IMR-90 (cell line): ENCODE measurements around the gene RECQL5. TPM values are rescaled to one million over a fixed set of nuclear protein-coding genes. Genes with fewer than 3 reads are reported as not detected.

ENCODE experiments used
- ATAC-seq: fragments of 200-7000 bp; cut with Tn5 transposase; 2 replicates; pipeline ENCODE4 v1.9.1; 2020; ENCODE audit warnings: low read depth, mild to moderate bottlenecking, moderate library complexity
- BruUV-seq: library from RNA; stranded (reverse); fragments of 400-500 nt; replicated peaks from 2 replicates; lab custom pipeline; 2021; lab: Mats Ljungman, UMichigan
- CTCF ChIA-PET: fragments of 300-600 bp; formaldehyde crosslinking; extraction: SDS; loops from one replicate; lab custom pipeline; 2021; ENCODE audit warnings: antibody characterized with exemption; lab: Yijun Ruan, JAX
- POLR2A ChIA-PET: fragments of 300-600 bp; sonication (Branson Sonifier 250); formaldehyde crosslinking; loops from one replicate; lab custom pipeline; 2022; ENCODE audit warnings: antibody characterized with exemption; ENCODE audit not compliant: unreplicated experiment; lab: Charles Lee
- DNase-seq: peaks from one replicate; pipeline ENCODE4 v3.0.0; 2013
- H2AFZ ChIP-seq: replicated peaks from 2 replicates; pipeline ENCODE3; 2013; ENCODE audit warnings: low read length, mild to moderate bottlenecking; ENCODE audit not compliant: poor library complexity
- H2AK5ac ChIP-seq: 2 replicates; pipeline ENCODE4 v1.6.1; 2013; ENCODE audit warnings: low read depth, low read length, inconsistent platforms
- H2AK9ac ChIP-seq: replicated peaks from 2 replicates; pipeline ENCODE3; 2013; ENCODE audit warnings: mild to moderate bottlenecking, low read depth, low read length, moderate library complexity; ENCODE audit not compliant: poor library complexity
- H2BK120ac ChIP-seq: 2 replicates; pipeline ENCODE4 v1.6.1; 2013; ENCODE audit warnings: low read depth, low read length, inconsistent platforms
- H2BK15ac ChIP-seq: 3 replicates; pipeline ENCODE4 v1.6.1; 2013; ENCODE audit warnings: low read depth, low read length, inconsistent platforms
- H2BK20ac ChIP-seq: 2 replicates; pipeline ENCODE4 v1.6.1; 2013; ENCODE audit warnings: low read depth, mild to moderate bottlenecking, inconsistent platforms, low read length, moderate library complexity
- H2BK5ac ChIP-seq: 2 replicates; pipeline ENCODE4 v1.6.1; 2013; ENCODE audit warnings: mild to moderate bottlenecking, low read depth, low read length, inconsistent platforms; ENCODE audit not compliant: poor library complexity, severe bottlenecking
- H3K14ac ChIP-seq: replicated peaks from 2 replicates; pipeline ENCODE4 v1.6.1; 2013; ENCODE audit warnings: low read depth, low read length, inconsistent platforms
- H3K18ac ChIP-seq: 2 replicates; pipeline ENCODE4 v1.6.1; 2013; ENCODE audit warnings: low read depth, low read length, control low read depth
- H3K23ac ChIP-seq: 2 replicates; pipeline ENCODE4 v1.6.1; 2013; ENCODE audit warnings: low read depth, low read length, inconsistent platforms
- H3K27ac ChIP-seq: 2 replicates; pipeline ENCODE4 v1.5.1; 2013; ENCODE audit warnings: mild to moderate bottlenecking, control low read depth, low read length; ENCODE audit not compliant: insufficient read depth
- H3K27me3 ChIP-seq: 2 replicates; pipeline ENCODE4 v1.6.1; 2013; ENCODE audit warnings: low read length; ENCODE audit not compliant: control insufficient read depth, insufficient read depth
- H3K36me3 ChIP-seq: 2 replicates; pipeline ENCODE4 v1.6.1; 2013; ENCODE audit warnings: low read length, mixed read lengths; ENCODE audit not compliant: control insufficient read depth, insufficient read depth
- H3K4ac ChIP-seq: 2 replicates; pipeline ENCODE4 v1.6.1; 2013; ENCODE audit warnings: low read depth, low read length, inconsistent platforms
- H3K4me1 ChIP-seq: 2 replicates; pipeline ENCODE4 v1.6.1; 2013; ENCODE audit warnings: low read length, mixed read lengths; ENCODE audit not compliant: control insufficient read depth, insufficient read depth
- H3K4me2 ChIP-seq: 2 replicates; pipeline ENCODE4 v1.6.1; 2013; ENCODE audit warnings: low read depth, mild to moderate bottlenecking, control low read depth, low read length, moderate library complexity
- H3K4me3 ChIP-seq: 2 replicates; pipeline ENCODE4 v1.5.1; 2013; ENCODE audit warnings: low read depth, mild to moderate bottlenecking, control low read depth, low read length, moderate library complexity; ENCODE audit not compliant: insufficient read depth
- H3K56ac ChIP-seq: 2 replicates; pipeline ENCODE4 v1.6.1; 2013; ENCODE audit warnings: low read length, inconsistent platforms; ENCODE audit not compliant: insufficient read depth; ENCODE audit errors: extremely low read depth
- H3K79me1 ChIP-seq, 2 experiments: 2 replicates each; pipeline ENCODE4 v1.6.1; 2013; ENCODE audit warnings: low read length in 2 of 2, inconsistent platforms in 1 of 2, low read depth in 1 of 2
- H3K9ac ChIP-seq: 2 replicates; pipeline ENCODE4 v1.6.1; 2013; ENCODE audit warnings: low read depth, low read length, control low read depth
- H3K9me1 ChIP-seq: 2 replicates; pipeline ENCODE4 v1.6.1; 2013; ENCODE audit warnings: low read length, inconsistent platforms; ENCODE audit not compliant: insufficient read depth
- H3K9me3 ChIP-seq: 2 replicates; pipeline ENCODE4 v1.6.1; 2013; ENCODE audit warnings: low read length; ENCODE audit not compliant: control insufficient read depth, insufficient read depth
- H4K20me1 ChIP-seq: 2 replicates; pipeline ENCODE4 v1.6.1; 2013; ENCODE audit warnings: low read length, inconsistent platforms; ENCODE audit not compliant: insufficient read depth
- H4K5ac ChIP-seq: 2 replicates; pipeline ENCODE4 v1.6.1; 2013; ENCODE audit warnings: mild to moderate bottlenecking, low read depth, low read length, control low read depth
- H4K8ac ChIP-seq, 2 experiments: 2 replicates each; pipeline ENCODE4 v1.6.1; 2013; ENCODE audit warnings: low read depth in 2 of 2, low read length in 2 of 2, control low read depth in 1 of 2, inconsistent platforms in 1 of 2
- H4K91ac ChIP-seq: 2 replicates; pipeline ENCODE4 v1.6.1; 2013; ENCODE audit warnings: low read depth, low read length, inconsistent platforms; ENCODE audit not compliant: insufficient read depth
- BHLHE40 ChIP-seq: fragments of 150-350 bp; IDR thresholded peaks from 2 replicates; pipeline ENCODE4 v1.6.1; 2016; ENCODE audit warnings: mild to moderate bottlenecking, low read depth, low read length
- CEBPB ChIP-seq: IDR thresholded peaks from 2 replicates; pipeline ENCODE4 v1.6.1; 2012; ENCODE audit warnings: low read depth, low read length, improper control_type of control experiment
- ELK1 ChIP-seq: fragments of 150-350 bp; IDR thresholded peaks from 2 replicates; pipeline ENCODE4 v1.6.1; 2016; ENCODE audit warnings: low read depth, mild to moderate bottlenecking, low read length, moderate library complexity, borderline replicate concordance
- MAFK ChIP-seq: IDR thresholded peaks from 2 replicates; pipeline ENCODE4 v1.6.1; 2012; ENCODE audit warnings: low read depth, low read length, improper control_type of control experiment
- MAZ ChIP-seq: IDR thresholded peaks from 2 replicates; pipeline ENCODE4 v1.6.1; 2012; ENCODE audit warnings: low read depth, mild to moderate bottlenecking, low read length, improper control_type of control experiment, moderate library complexity, borderline replicate concordance
- MXI1 ChIP-seq: IDR thresholded peaks from 2 replicates; pipeline ENCODE4 v1.6.1; 2012; ENCODE audit warnings: low read depth, mild to moderate bottlenecking, low read length, moderate library complexity, borderline replicate concordance
- RAD21 ChIP-seq: IDR thresholded peaks from 2 replicates; pipeline ENCODE4 v1.6.1; 2012; ENCODE audit warnings: low read length, improper control_type of control experiment
- RCOR1 ChIP-seq: IDR thresholded peaks from 2 replicates; pipeline ENCODE4 v1.6.1; 2012; ENCODE audit warnings: mild to moderate bottlenecking, low read length, improper control_type of control experiment; ENCODE audit not compliant: insufficient replicate concordance
- WGBS, 2 experiments: methylation state at CpG; one replicate each; pipeline versions ENCODE4 v1.1.5 to v1.1.7; 2013; ENCODE audit warnings: missing lambda C conversion rate in 2 of 2; ENCODE audit not compliant: insufficient read length in 1 of 2; ENCODE audit errors: extremely low coverage in 2 of 2; 5-methylcytosine and 5-hydroxymethylcytosine counted together
- dilution Hi-C: fragments of 300-500 bp; cut with HindIII; formaldehyde crosslinking; loops from one replicate; pipeline ENCODE4 v1.14.3; 2018; ENCODE audit warnings: low sequenced_read_pairs; ENCODE audit not compliant: unreplicated experiment
- in situ Hi-C: fragments of 300-500 bp; cut with MboI; formaldehyde crosslinking; loops from 3 replicates; pipeline ENCODE4 v1.14.3; 2019; ENCODE audit warnings: low sequenced_read_pairs, inconsistent platforms, mixed read lengths
- intact Hi-C: fragments of 100-400 bp; cut with micrococcal nuclease; formaldehyde crosslinking; loops from 2 replicates; pipeline ENCODE4 v1.10.0; 2022
- polyA plus RNA-seq, 3 experiments: library from polyadenylated mRNA; depleted of rRNA; stranded (reverse); fragments of >200 nt; gene quantifications; 2 replicates each; pipeline ENCODE4 v1.2.3, GENCODE V29; 2012; ENCODE audit warnings: low replicate concordance in 1 of 3
- total RNA-seq: library from RNA; depleted of rRNA; stranded (reverse); fragments of >200 nt; gene quantifications from 2 replicates; pipeline ENCODE4 v1.2.3, GENCODE V29; 2012
- TF ChIP-seq, protein P1 (sequence below): conservative IDR thresholded peaks from 2 replicates; pipeline ENCODE4 v1.5.1; 2012; ENCODE audit warnings: mild to moderate bottlenecking, low read depth, low read length, improper control_type of control experiment

Gene RECQL5
- total and polyA plus RNA-seq, 2 of the 4 experiments (the other 2 are of a cell fraction), result 7.3 to 23.7 TPM

DNA sequence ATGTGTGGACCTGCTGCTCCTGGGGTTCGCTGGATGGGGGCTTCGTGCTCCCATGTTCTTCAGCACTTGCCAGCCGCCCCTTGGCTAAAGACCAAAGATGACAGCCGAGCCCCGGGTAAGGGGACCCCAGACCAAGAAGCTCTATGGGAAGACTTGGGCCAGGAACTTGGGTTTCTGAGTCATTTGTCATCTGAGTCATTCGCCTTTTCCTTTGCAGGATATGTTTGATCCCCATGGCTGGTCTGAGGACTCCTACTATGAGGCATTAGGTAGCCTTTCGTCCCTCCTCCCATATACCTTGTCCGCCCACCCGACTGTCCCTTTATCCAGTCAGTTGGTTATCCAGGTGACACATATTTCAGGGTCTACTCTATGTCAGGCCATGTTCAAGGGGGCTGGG lies 36.6 kb upstream of the RECQL5 start:
- H3K56ac ChIP-seq, result no peak overlapping the region
- H3K9me3 ChIP-seq, result no peaks in the 10 kb centered on the region
- H2BK15ac ChIP-seq, result no peak overlapping the region
- no peak overlapping the region for H2AK9ac ChIP-seq
- no peak overlapping the region for H2AK5ac ChIP-seq
- intact Hi-C loops, result no loop called here
- peaks cover 23% of the 10 kb centered on the region for H4K20me1 ChIP-seq
- no peak overlapping the region for H3K4me2 ChIP-seq
- H2BK20ac ChIP-seq, result no peak overlapping the region
- peaks cover 29% of the 10 kb centered on the region for H3K9me1 ChIP-seq
- no peak overlapping the region for H3K14ac ChIP-seq
- dilution Hi-C loops, result no loop called here
- in situ Hi-C loops, result no loop called here
- peaks cover 16 to 65% of the 10 kb centered on the region in 2 experiments; a peak in 3 of 4 replicates for H3K79me1 ChIP-seq
- H3K9ac ChIP-seq, result no peak overlapping the region
- no peak overlapping the region for H3K4ac ChIP-seq
- no peak overlapping the region for H3K23ac ChIP-seq
- no peak for DNase-seq
- ATAC-seq, result no peak
- CTCF ChIA-PET, result no interaction called here
- H3K4me3 ChIP-seq, result no peak overlapping the region
- WGBS, 2 experiments, result no CpG with 5 or more reads among the region's 9 CpGs
- no peak overlapping the region for H4K91ac ChIP-seq
- no TSS peak for BruUV-seq
- no peak overlapping the region for H2BK120ac ChIP-seq
- H2AFZ ChIP-seq, result no peak overlapping the region
- H3K4me1 ChIP-seq, result peaks cover 12% of the 10 kb centered on the region
- no peaks in the 10 kb centered on the region for H3K27me3 ChIP-seq
- POLR2A ChIA-PET, result no interaction called here
- H3K18ac ChIP-seq, result no peak overlapping the region
- TF ChIP-seq CEBPB (no peak), MAFK (no peak), BHLHE40 (no peak), MXI1 (no peak), RCOR1 (no peak), ELK1 (no peak), MAZ (no peak), RAD21 (no peak)
- TF ChIP-seq, protein P1, sequence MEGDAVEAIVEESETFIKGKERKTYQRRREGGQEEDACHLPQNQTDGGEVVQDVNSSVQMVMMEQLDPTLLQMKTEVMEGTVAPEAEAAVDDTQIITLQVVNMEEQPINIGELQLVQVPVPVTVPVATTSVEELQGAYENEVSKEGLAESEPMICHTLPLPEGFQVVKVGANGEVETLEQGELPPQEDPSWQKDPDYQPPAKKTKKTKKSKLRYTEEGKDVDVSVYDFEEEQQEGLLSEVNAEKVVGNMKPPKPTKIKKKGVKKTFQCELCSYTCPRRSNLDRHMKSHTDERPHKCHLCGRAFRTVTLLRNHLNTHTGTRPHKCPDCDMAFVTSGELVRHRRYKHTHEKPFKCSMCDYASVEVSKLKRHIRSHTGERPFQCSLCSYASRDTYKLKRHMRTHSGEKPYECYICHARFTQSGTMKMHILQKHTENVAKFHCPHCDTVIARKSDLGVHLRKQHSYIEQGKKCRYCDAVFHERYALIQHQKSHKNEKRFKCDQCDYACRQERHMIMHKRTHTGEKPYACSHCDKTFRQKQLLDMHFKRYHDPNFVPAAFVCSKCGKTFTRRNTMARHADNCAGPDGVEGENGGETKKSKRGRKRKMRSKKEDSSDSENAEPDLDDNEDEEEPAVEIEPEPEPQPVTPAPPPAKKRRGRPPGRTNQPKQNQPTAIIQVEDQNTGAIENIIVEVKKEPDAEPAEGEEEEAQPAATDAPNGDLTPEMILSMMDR, result no peak
- H2BK5ac ChIP-seq, result no peak overlapping the region
- H3K27ac ChIP-seq, result no peak overlapping the region
- H4K8ac ChIP-seq, result no peak overlapping the region
- H3K36me3 ChIP-seq, result peaks cover 78% of the 10 kb centered on the region
- H4K5ac ChIP-seq, result no peak overlapping the region
